Measurements from ENCODE around the gene PEX19.

DNA sequence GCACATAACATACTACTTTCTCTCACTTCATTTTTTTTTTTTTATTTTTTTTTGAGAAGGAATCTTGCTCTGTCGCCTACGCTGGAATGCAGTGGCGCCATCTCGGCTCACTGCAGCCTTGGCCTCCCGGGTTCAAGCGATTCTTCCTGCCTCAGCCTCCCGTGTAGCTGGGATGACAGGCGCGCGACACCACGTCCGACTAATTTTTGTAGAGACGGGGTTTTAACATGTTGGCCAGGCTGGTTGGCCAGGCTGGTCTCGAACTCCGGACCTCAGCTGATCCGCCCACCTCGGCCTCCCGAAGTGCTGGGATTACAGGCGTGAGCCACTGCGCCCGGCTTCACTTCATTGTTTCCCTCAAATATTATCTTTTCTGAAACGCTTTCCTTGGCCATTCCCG is 573 bp upstream of the PEX19 start:
- no peak for TF ChIP-seq MEF2A (IDR thresholded peaks at IDR 0.05; ENCODE audit: borderline replicate concordance, low read depth)
- TF ChIP-seq NFIC (IDR thresholded peaks at IDR 0.05; ENCODE audit: borderline replicate concordance) = no peak
- TF ChIP-seq, protein P1, sequence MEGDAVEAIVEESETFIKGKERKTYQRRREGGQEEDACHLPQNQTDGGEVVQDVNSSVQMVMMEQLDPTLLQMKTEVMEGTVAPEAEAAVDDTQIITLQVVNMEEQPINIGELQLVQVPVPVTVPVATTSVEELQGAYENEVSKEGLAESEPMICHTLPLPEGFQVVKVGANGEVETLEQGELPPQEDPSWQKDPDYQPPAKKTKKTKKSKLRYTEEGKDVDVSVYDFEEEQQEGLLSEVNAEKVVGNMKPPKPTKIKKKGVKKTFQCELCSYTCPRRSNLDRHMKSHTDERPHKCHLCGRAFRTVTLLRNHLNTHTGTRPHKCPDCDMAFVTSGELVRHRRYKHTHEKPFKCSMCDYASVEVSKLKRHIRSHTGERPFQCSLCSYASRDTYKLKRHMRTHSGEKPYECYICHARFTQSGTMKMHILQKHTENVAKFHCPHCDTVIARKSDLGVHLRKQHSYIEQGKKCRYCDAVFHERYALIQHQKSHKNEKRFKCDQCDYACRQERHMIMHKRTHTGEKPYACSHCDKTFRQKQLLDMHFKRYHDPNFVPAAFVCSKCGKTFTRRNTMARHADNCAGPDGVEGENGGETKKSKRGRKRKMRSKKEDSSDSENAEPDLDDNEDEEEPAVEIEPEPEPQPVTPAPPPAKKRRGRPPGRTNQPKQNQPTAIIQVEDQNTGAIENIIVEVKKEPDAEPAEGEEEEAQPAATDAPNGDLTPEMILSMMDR (IDR thresholded peaks at IDR 0.05) = no peak
- TF ChIP-seq POLR2AphosphoS5 (IDR thresholded peaks at IDR 0.05; ENCODE audit: low read depth, low read length) = no peak
- TF ChIP-seq, protein P2, sequence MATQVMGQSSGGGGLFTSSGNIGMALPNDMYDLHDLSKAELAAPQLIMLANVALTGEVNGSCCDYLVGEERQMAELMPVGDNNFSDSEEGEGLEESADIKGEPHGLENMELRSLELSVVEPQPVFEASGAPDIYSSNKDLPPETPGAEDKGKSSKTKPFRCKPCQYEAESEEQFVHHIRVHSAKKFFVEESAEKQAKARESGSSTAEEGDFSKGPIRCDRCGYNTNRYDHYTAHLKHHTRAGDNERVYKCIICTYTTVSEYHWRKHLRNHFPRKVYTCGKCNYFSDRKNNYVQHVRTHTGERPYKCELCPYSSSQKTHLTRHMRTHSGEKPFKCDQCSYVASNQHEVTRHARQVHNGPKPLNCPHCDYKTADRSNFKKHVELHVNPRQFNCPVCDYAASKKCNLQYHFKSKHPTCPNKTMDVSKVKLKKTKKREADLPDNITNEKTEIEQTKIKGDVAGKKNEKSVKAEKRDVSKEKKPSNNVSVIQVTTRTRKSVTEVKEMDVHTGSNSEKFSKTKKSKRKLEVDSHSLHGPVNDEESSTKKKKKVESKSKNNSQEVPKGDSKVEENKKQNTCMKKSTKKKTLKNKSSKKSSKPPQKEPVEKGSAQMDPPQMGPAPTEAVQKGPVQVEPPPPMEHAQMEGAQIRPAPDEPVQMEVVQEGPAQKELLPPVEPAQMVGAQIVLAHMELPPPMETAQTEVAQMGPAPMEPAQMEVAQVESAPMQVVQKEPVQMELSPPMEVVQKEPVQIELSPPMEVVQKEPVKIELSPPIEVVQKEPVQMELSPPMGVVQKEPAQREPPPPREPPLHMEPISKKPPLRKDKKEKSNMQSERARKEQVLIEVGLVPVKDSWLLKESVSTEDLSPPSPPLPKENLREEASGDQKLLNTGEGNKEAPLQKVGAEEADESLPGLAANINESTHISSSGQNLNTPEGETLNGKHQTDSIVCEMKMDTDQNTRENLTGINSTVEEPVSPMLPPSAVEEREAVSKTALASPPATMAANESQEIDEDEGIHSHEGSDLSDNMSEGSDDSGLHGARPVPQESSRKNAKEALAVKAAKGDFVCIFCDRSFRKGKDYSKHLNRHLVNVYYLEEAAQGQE (IDR thresholded peaks at IDR 0.05; ENCODE audit: low read depth, low read length) = no peak
- no peak for TF ChIP-seq YY1 (IDR thresholded peaks at IDR 0.05; ENCODE audit: low read depth)
- TF ChIP-seq GABPA (IDR thresholded peaks at IDR 0.05; ENCODE audit: low read depth) = no peak
- TF ChIP-seq RAD21 (IDR thresholded peaks at IDR 0.05; ENCODE audit: low read length) = no peak
- TF ChIP-seq FOXM1 (IDR thresholded peaks at IDR 0.05; ENCODE audit: low read depth) = no peak
- TF ChIP-seq, protein P3, sequence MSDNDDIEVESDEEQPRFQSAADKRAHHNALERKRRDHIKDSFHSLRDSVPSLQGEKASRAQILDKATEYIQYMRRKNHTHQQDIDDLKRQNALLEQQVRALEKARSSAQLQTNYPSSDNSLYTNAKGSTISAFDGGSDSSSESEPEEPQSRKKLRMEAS (IDR thresholded peaks at IDR 0.05; ENCODE audit: low read depth) = no peak
- TF ChIP-seq EZH2phosphoT487 (IDR thresholded peaks at IDR 0.05; ENCODE audit: borderline replicate concordance, low read depth) = no peak
- TF ChIP-seq, protein P4, sequence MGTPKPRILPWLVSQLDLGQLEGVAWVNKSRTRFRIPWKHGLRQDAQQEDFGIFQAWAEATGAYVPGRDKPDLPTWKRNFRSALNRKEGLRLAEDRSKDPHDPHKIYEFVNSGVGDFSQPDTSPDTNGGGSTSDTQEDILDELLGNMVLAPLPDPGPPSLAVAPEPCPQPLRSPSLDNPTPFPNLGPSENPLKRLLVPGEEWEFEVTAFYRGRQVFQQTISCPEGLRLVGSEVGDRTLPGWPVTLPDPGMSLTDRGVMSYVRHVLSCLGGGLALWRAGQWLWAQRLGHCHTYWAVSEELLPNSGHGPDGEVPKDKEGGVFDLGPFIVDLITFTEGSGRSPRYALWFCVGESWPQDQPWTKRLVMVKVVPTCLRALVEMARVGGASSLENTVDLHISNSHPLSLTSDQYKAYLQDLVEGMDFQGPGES (IDR thresholded peaks at IDR 0.05; ENCODE audit: low read depth, low read length) = no peak
- no peak for TF ChIP-seq GATA2 (CRISPR knock-in tag; IDR thresholded peaks at IDR 0.05)

Measured in SK-N-SH (cell line).